ENCODE results near the gene SETD1B.

DNA sequence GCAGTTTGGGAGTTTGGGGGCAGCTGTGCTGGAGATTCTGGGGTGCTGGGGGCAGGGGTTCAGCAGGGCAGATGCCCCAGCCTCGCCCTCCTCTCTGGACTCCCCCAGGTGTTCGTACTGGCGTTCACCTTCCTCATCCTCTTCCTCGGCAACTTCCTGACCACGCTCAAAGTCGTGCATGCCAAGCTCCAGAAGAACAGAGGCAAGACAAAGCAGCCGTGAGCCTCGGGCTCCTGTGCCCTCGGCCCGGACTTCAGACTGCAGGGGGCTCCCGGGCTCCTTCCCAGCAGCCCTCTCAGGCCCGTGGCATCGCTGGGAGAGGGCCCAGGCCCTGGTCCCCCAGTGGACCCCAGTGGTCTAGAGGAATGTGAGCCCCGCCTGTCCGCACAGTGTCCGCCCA lies 28.3 kb upstream of the SETD1B start:
- TF ChIP-seq EZH2 (IDR thresholded peaks at IDR 0.05; ENCODE audit: borderline replicate concordance, low read length) = no peak
- TF ChIP-seq, protein P1, sequence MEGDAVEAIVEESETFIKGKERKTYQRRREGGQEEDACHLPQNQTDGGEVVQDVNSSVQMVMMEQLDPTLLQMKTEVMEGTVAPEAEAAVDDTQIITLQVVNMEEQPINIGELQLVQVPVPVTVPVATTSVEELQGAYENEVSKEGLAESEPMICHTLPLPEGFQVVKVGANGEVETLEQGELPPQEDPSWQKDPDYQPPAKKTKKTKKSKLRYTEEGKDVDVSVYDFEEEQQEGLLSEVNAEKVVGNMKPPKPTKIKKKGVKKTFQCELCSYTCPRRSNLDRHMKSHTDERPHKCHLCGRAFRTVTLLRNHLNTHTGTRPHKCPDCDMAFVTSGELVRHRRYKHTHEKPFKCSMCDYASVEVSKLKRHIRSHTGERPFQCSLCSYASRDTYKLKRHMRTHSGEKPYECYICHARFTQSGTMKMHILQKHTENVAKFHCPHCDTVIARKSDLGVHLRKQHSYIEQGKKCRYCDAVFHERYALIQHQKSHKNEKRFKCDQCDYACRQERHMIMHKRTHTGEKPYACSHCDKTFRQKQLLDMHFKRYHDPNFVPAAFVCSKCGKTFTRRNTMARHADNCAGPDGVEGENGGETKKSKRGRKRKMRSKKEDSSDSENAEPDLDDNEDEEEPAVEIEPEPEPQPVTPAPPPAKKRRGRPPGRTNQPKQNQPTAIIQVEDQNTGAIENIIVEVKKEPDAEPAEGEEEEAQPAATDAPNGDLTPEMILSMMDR (IDR thresholded peaks at IDR 0.05; ENCODE audit: low read length) = no peak

Measured in OCI-LY1 (cell line).